ENCODE results near the gene ANK2.

DNA sequence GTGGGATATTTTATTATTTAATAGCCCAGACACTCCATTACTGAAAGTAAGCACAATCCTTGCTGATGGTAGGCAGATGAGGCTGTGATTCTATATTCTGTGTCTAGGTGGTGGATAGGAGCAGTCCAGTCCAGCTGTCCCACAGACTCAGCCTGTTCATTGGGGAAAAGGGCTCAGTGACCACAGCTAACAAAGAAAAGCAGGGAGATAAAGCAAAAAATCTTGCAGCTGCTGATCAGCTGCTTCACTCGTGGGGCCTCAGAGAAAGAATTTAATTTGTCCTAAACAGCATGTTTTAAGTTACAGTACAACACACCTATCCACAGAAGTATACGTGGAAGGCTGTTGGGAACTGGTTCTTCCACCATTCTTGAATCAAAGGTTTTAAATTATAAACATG is 40.7 kb upstream of the ANK2 start:
- TF ChIP-seq, protein P1, sequence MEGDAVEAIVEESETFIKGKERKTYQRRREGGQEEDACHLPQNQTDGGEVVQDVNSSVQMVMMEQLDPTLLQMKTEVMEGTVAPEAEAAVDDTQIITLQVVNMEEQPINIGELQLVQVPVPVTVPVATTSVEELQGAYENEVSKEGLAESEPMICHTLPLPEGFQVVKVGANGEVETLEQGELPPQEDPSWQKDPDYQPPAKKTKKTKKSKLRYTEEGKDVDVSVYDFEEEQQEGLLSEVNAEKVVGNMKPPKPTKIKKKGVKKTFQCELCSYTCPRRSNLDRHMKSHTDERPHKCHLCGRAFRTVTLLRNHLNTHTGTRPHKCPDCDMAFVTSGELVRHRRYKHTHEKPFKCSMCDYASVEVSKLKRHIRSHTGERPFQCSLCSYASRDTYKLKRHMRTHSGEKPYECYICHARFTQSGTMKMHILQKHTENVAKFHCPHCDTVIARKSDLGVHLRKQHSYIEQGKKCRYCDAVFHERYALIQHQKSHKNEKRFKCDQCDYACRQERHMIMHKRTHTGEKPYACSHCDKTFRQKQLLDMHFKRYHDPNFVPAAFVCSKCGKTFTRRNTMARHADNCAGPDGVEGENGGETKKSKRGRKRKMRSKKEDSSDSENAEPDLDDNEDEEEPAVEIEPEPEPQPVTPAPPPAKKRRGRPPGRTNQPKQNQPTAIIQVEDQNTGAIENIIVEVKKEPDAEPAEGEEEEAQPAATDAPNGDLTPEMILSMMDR (optimal IDR thresholded peaks at IDR 0.05 in 1 of 3, IDR thresholded peaks at IDR 0.05 in 1 of 3, conservative IDR thresholded peaks at IDR 0.05 in 1 of 3; ENCODE audit: extremely low read depth in 1 of 3, insufficient read depth in 2 of 3, low read length in 3 of 3): no peak
- no peak for TF ChIP-seq EZH2 (IDR thresholded peaks at IDR 0.05; ENCODE audit: low read length)
